GM19324 (cell line): Measurements from ENCODE around the gene MTA3.
"Not testable (repeated sequence)": the region's sequence is repeated elsewhere in the genome, so short reads cannot be mapped to it uniquely, and the experiment has no call there.

Experiments used
- ATAC-seq: cut with Tn5 transposase; IDR thresholded peaks from one replicate; pipeline ENCODE4 v1.9.1; 2021; ENCODE audit warnings: mild to moderate bottlenecking, moderate library complexity; ENCODE audit not compliant: unreplicated experiment, low FRiP score

The MTA3 gene

DNA sequence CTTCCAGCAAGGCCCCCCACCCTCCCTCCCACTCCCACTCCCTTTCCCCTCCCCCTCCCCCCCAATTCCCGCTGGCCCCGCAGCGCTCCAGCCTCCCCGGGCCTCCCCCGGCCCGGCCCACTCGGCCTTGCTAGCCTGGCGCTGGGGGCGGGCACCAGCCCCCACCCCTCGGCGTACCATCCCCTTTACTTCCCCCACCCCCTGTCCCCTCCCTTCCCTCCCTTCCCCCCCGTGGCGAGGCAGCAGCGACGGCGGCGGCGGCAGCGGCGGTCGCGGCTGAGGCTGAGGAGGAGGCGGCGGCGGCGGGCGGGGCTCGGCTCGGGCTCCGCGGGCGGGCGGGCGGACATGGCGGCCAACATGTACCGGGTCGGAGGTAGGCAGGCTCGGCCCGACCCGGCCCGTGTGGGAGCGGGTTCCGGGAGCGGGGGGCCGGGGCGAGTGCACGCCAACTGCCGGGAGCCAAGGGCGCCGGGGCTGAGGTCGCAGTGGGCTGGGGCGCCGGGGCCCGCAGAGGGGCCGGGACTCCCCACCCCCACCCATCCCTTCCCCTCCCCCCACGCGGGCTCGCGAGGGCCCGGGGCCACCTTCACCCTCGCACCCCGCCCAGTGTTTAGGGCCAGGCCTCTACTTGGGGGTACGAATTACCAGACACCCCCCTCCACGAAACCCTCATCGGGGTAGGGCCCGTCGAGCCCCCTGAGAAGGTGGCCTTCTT lies at the start of gene MTA3:
Gene MTA3, plus strand, starts transcription at position 232 of the 715 bp plus-strand sequence. Its CDS starts 114 bp downstream, at position 346.
- peak; percentile 27 for ATAC-seq

DNA sequence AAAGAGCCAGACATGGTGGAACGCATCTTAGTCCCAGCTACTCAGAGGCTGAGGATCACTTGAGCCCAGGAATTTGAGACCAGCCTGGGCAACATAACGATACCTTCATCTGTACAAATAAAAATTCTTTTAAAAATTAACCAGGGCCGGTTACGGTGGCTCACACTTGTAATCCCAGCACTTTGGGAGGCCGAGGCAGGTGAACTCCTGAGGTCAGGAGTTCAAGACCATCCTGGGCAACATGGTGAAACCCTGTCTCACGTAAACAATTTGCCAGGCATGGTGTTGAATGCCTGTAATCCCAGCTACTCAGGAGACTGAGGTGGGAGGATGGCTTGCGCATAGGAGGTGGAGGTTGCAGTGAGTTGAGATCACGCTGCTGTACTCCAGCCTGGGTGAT lies 48.8 kb upstream of the MTA3 start:
- no peak for ATAC-seq

DNA sequence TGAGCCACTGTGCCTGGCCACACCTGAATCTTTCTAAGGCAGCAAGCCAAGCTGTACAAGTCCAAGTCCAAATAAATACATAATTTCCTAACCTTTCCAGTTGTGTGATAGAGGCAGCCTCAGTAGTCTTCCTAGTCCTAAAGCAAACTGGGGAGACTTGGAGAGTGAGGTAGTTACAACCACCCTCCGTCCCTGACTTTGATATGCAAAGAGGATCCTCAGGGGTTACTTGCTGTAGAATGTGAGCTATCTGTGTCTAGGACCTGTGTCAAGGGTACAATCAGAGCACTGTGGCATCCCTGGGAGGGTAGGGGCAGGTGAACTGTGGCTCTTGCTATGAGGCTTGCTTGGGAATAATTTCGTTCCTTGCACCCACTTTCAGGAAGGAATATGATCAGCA lies 46.4 kb upstream of the MTA3 start:
- ATAC-seq, result no peak

DNA sequence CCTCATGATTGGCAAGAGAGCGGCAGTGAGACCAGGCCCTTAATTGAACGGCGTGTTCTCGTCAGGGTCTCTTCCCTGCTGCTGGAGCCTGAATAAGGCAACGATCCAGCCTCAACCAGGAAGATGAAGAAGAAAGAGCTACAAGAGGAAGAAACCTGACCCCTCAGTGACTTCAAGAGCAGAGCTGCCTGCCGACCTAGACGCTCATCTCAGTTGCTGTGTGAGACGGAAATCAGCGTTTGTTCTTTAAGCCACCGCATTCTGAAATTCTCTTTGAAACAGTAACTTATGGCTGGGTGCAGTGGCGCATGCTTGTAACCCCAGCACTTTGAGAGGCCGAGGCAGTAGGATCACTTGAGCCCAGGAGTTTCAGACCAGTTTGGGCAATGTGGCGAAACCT lies 45.1 kb upstream of the MTA3 start:
- ATAC-seq, result no peak

DNA sequence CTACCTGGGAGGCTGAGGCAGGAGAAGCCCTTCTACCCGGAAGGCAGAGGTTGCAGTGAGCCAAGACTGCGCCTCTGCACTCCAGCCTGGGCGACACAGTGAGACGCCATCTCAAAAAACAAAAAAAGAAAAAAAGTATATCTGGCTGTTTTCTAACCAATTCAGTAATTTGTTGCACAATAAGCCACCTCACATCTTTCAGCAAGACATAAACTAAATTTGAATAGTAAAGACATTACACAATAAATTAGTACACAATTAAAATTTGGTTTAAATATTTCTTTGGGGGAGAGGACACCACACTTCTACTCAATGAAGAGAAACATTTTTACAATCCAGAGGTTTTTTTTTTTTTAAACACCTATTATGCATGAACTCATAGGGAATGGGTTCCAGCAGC lies 36.0 kb upstream of the MTA3 start:
- no peak for ATAC-seq

DNA sequence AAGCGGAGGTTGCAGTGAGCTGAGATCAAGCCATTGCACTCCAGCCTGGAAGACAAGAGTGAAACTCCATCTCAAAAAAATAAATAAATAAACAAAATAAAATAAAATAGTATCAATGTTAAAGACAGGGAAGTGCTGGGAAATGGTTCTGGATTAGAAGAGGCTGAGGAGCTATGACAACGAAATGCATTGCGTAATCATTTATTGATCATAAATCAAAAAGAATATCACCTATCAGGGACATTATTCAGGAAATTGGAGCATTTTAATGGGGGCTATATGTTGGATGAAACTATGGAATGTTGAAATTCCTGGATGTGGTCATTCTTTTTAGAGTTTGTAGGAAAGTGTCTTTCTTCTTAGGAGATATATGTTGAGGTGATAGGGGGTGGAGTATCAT lies 30.9 kb upstream of the MTA3 start:
- ATAC-seq, result no peak

DNA sequence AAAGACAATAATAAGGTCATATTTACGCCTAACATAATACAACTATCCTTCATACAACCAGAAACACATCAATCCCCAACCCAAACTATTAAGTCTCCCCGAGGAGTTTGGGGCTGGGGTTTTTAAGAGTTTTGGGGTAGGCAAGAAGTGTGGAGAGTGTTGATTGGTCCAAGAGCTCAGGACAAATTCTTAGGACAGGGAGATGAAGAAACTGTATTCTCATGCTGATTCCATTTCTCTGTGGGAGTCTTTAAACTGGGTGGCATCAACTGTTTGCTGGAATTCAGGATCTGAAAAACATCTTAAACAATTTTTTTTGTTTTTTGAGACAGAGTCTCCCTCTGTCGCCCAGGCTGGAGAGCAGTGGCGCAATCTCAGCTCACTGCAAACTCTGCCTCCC lies 25.6 kb upstream of the MTA3 start:
- no peak for ATAC-seq

DNA sequence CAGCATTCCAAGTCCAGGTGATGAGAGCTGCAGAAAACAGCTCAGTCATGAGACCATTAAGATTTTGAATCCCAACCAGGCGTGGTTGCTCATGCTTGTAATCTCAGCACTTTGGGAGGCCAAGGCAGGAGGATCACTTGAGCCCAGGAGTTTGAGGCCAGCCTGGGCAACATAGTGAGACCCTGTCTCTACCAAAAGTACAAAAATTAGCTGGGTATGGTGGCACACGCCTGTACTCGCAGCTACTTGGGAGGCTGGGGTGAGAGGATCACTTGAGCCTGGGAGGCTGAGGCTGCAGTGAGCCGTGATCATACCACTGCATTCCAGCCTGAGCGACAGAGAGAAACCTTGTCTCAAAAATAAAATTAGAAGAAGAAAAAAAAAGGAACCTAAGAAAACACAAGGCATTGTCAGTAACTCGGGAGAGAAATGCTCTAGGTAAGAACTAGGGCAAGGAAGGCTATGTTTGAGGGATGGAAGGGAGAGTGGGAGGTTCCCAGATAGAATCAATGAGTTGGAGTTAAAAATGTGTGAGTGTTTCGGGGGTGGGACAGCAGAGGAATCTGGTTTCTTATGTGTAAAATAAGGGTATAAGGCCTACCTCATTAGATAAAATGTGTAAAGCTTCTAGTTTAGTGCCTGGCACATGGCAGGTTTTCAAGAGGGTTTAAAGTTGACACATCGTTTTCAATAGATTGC lies 23.3 kb upstream of the MTA3 start:
- no peak for ATAC-seq

DNA sequence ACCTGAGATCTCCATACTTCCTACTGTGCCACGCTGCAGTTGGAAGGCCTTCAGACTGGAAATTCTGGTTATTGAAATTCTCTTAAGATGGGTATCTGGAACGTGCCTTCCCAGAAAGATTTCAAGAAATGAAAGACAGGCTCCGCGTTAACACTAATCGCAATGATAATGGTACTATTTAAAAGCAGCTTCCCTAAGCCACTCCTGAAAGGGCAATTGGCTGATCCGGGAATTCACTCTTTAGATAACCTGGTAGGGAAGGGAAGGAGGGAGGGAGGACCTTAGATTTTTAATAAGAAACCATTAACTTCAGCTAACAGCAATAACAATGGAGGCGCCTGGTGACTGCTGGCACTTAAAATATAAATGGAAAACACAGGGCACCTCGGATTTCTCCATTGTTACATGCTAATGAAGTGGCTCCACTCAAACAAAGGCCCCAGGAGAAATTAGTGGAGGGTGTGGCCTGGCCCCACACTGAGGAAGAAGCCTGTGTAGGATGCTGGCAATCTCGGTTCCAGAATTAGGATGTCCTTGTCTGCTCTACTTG lies 22.5 kb upstream of the MTA3 start:
- ATAC-seq, result no peak

DNA sequence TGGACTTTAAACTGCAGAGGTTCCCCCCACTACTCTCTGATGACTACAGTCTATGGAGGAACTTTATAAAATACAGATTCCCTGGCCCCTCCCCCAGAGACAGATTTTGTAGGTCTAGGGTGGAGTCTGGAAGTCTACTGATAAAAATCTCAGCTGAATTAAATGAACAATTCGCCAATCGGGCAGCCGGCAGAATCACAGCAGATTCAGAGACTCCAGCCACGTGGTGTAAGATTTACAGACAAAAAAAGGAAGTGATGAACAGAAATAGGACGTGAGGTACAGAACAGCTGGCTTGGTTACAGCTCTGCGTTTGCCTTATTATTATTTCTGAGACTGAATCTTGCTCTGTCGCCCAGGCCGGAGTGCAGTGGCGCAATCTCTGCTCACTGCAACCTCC lies 21.4 kb upstream of the MTA3 start:
- ATAC-seq, result no peak

DNA sequence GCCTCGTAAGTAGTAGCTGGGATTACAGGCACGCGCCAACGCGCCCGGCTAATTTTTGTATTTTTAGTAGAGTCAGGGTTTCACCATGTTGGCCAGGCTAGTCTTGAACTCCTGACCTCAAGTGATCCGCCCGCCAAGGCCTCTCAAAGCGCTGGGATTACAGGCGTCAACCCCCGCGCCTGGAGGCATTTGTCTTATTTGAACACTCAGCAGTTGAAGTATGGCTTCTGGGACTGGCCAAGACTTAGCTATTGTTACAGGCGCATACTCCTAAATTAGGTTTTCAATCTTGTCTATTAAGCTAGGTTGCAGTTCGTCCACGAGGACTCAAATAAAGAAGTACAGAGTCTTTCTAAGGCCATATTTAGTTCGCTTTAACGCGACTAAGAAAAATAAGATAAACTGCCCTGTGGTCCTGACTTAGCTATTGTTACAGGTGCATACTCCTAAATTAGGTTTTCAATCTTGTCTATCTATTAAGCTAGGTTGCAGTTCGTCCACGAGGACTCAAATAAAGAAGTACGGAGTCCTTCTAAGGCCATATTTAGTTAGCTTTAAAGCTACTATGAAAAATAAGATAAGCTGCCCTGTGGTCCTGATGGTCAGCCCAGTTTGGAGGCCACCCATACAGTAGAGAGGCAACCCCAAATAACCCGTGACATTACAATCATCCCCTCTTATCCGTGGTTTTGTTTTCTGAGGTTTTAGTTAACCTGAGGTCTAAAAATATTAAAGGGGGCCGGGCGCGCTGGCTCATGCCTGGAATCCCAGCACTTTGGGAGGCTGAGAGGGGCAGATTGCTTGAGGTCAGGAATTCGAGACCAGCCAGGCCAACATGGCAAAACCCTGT lies 20.8 kb upstream of the MTA3 start:
- ATAC-seq, result no peak

DNA sequence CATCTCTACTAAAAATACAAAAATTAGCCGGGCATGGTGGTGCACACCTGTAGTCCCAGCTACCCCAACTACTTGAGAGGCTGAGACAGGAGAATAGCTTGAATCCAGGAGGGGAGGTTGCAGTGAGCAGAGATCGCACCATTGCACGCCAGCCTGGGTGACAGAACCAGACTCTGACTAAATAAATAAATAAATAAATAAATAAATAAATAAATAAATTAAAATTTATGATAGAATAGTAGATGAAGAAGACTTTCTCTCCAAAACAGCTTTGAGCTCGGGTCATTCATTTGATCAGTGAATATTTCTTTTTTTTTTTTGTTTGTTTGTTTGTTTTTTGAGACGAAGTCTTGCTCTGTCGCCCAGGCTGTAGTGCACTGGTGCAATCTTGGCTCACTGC lies 17.6 kb upstream of the MTA3 start:
- ATAC-seq, result no peak

DNA sequence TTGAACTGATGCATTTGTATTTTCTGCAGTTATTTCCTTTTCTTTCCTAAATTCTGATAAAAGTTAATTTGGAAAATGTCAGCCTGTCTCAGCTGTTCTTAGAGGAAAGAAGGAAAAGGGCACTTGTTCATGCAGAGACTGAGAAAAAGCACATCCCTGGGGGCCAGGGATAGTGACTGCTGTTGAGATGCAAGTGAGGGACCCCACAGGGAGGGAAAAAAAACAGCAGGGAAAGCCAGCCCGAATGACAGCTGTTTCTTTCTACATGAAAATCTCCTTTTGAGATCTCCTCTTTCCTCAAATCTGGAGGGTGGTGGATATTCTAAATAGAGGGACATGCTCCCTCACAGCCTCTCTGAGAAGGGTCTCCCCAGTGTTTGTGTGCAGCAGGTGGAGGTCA lies 14.0 kb upstream of the MTA3 start:
- no peak for ATAC-seq

DNA sequence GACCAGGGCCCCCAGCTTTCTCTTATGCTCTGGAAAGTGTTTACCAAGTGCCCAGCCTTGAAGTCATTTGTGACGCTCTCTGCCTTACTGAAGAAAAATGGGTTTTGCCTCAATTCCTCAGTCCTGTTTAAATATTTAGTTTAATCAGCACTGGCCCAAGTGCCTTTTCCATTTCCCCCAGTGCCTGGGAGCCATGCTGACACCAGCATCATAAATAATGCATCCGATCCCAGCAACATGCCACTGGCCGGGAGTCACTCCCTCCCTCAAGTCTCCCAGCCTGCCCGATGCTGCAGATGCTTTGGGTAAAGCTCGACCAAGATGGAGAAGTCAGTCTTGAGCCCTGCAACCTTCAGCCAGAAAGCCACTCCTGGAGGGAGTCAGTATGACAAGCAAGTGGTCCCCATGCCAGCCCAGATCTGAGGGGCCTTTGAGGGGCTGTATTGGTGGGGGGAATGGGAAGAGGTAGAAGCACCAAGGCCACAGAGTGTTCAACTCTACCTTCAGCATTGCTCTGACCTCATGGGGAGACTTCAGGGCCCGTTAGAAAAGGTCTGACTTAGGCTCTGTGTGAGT lies 12.0 kb upstream of the MTA3 start:
- ATAC-seq, result no peak

DNA sequence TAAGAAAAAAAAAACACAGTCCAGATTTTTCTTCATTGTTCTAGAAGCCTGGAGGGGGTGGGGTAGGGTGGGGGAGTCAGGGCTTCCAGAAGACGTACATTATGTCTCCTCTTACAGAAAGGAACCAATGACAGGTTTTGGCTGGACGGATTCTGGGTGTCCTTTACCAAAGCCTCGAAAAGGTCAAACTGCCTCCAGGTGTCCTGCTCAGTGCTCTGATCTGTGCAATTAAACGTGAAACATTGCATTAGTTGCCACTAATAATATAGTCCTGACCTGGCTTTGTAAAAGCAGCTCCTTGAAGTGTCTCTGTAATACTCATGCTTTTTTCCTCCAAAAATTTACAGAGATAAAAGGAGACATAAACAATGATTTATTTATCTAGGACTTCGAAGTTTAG lies 11.1 kb upstream of the MTA3 start:
- no peak for ATAC-seq

DNA sequence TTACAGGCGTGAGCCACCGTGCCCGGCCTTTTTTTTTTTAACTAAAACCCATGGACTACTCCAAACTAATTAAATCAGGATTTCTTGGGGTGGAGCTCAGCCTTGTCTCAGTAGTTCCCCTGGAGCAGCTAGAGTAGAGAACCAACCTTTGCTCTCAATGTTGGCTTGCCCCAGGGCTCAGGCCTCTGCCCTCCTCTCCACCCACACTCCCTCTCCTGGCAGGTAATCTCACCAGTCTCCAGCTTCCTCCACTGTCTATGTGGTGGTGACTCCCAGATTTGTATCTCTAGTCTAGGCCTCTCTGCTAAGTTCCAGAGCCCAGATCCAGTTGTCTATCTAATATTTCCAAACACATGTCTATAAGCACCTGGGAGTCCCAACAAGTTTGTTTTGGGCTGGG lies 9.6 kb upstream of the MTA3 start:
- no peak for ATAC-seq

DNA sequence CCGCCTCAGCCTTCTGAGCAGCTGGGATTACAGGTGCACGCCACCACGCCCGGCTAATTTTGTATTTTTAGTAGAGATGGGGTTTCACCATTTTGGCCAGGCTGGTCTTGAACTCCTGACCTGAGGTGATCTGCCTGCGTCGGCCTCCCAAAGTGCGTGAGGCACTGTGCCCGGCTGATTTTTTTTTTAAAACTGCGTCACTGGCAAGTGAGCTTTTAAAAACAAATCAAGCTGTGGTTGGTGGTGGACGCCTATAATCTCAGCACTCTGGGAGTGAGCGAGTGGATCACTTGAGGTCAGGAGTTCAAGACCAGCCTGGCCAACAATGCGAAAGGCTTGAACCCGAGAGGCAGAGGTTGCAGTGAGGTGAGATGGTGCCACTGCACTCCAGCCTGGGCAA lies 8.3 kb upstream of the MTA3 start:
- not testable (repeated sequence) for ATAC-seq

DNA sequence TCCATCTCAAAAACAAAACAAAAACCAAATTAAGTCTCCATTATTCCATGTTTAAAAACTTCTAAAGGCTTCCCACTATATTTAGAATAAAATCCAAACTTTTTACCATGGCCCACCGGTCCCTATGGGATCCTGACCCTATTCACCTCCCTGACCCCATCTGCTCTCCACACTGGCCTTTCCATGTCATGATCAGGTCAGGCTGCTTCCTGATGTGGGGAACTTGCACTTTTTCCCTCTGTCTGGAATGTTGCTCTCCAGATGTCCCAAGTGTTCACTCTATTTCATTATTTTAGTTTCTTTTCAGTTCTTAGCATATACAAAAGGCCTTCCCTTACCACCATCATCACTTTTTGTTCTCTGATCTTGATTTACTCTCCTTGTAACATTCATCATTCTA lies 7.5 kb upstream of the MTA3 start:
- no peak for ATAC-seq

DNA sequence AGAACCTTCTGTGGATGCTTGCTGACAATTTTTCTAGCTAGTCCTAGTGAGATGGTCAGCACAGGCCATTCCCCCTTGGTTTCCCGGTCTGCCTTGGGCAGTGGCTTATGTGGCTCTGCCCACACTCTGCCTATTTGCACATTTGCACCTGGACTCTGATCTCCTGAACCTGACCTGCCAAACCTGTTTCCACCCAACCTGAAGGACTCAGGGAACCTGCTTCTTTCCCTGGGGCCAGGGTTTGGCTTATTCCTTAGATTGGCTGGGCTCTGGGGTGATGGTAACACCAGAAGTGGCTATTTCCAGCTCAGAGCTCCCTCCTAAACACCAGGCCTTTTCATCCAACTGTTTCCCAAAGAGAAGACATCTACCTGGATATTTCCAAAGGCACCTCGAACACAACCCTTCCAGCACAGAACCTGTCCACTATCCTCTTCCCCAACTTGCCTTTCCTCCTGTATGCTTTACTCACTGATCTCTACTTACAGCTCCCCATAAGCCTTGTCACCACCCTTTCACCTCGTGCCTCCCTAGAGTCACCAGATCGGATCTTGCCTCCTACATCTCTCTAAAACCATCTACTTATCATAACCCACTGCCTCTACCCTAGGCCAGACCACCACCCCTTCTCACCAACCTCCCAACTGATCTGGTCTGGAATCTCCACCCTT lies 5.8 kb upstream of the MTA3 start:
- no peak for ATAC-seq

DNA sequence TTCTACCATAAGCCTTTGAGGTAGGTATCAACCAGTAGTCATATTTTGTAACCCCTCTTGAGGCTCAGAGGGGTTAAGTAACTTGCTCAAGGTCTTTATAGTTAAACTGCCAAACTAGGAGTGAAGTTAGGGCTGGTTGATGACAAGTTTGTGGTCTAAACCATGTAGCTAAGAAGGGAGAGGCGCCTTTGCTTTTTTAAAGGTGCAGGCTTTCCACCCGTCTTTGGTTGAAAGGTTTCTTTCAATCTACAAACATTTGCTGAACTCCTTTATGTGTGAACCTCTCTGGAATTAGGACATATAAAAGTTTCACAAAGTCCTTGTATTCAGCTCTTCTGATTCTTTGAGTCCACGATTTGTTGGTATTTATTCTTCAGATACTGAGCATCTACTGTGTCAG lies 2.4 kb upstream of the MTA3 start:
- no peak for ATAC-seq
